Body of pancreas (tissue), 4 donors: ENCODE results near the gene GNB1. TPM values are rescaled to one million over a fixed set of nuclear protein-coding genes. Genes with fewer than 3 reads are reported as not detected.

Experiments used
- ATAC-seq: fragments of 150-250 bp; one replicate; pipeline ENCODE4 v1.9.1; 2016
- DNase-seq, 4 donors: peaks; one replicate each; pipeline ENCODE4 v3.0.0-alpha.2; 2019
- H3K27ac ChIP-seq, 4 donors: fragments of 200-600 bp; sonication (generic); 1 replicate in 3 of 4; 2 replicates in 1 of 4; pipeline versions ENCODE4 v1.5.1 to v1.6.1; 2016 to 2019; ENCODE audit warnings: mild to moderate bottlenecking in 1 of 4, mixed read lengths in 1 of 4, moderate library complexity in 1 of 4
- H3K27me3 ChIP-seq, 2 donors: fragments of 200-600 bp; sonication (generic); one replicate each; pipeline ENCODE4 v1.6.0; 2016; ENCODE audit warnings: mild to moderate bottlenecking in 1 of 2
- H3K36me3 ChIP-seq, 2 donors: fragments of 200-600 bp; sonication (generic); replicated peaks in 1 of 2; 2 replicates each; pipeline ENCODE4 v1.5.1; 2016; ENCODE audit warnings: low read depth in 2 of 2; ENCODE audit not compliant: insufficient read depth in 1 of 2
- H3K4me1 ChIP-seq: fragments of 200-600 bp; sonication (generic); one replicate; pipeline ENCODE4 v1.6.0; 2016
- H3K4me3 ChIP-seq, 2 donors: fragments of 200-600 bp; sonication (generic); 1 replicate in 1 of 2; 2 replicates in 1 of 2; pipeline ENCODE4 v1.5.1; 2016 to 2019
- H3K9me3 ChIP-seq, 3 donors: fragments of 200-600 bp; sonication (generic); 1 replicate in 2 of 3; 2 replicates in 1 of 3; pipeline ENCODE4 v1.5.1; 2016
- CTCF ChIP-seq, 7 experiments: fragments of 450-650 bp in 4 of 7; fragments of 200-600 bp in 3 of 7; sonication (generic) in 3 of 7; IDR thresholded peaks; one replicate each; pipeline ENCODE4 v1.5.1; 2016 to 2019; ENCODE audit warnings: antibody characterized with exemption in 7 of 7
- POLR2A ChIP-seq, 3 donors: fragments of 450-650 bp; IDR thresholded peaks; one replicate each; pipeline ENCODE4 v1.6.1; 2016; ENCODE audit warnings: antibody characterized with exemption in 3 of 3, mild to moderate bottlenecking in 2 of 3
- WGBS, 2 donors: methylation state at CpG; one replicate each; pipeline ENCODE4 v1.1.5; 2017; 5-methylcytosine and 5-hydroxymethylcytosine counted together
- intact Hi-C: fragments of 100-400 bp; cut with DNase I; formaldehyde crosslinking; loops from one replicate; pipeline ENCODE4 v1.15.1; 2023
- total RNA-seq, 2 donors: library from RNA; depleted of rRNA; stranded (reverse); fragments of >200 nt; gene quantifications; one replicate each; pipeline ENCODE4 v1.1.0, GENCODE V29; 2016

GNB1 gene
- total RNA-seq, 2 donors from 2014 or later: 71.3 to 79.1 TPM

DNA sequence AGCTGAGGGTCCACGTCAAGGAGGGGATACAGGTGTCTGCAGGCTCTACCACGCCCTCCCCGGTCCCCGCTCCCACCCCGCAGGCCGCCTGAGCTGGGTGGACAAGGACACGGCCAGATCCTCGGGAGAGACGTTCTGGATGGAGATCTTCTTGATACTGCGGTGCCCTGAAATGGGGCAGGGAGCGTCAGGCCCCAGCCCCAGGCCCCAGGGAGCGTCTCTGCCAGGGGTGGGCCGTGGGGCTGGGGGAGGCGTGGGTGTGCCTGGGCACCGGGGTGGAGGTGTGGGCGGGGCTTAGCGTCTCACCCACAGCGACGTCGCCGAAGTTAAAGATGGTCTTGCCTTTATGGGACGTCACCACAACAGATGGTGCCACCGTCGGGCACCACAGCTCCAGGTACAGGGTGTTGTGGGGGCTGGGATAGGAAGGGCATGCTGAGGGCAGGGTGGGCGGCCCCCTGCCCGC is 35.5 kb upstream of the GNB1 start:
- no peaks in the 10 kb centered on the region for H3K36me3 ChIP-seq
- TF ChIP-seq CTCF (IDR thresholded peaks at IDR 0.05) (no peak), POLR2A (IDR thresholded peaks at IDR 0.05) (no peak)
- WGBS, 2 donors: 80 to 84% methylated on average over 17 to 26 of the region's 26 CpGs
- ATAC-seq (no peak), DNase-seq (peak in 1 of 4 donors; percentile 10)
- intact Hi-C loops: no loop called here
- no peaks in the 10 kb centered on the region for H3K9me3 ChIP-seq
- no peaks in the 10 kb centered on the region for H3K27me3 ChIP-seq
- no peak overlapping the region for H3K27ac ChIP-seq
- no peak overlapping the region for H3K4me3 ChIP-seq
- peaks cover 15% of the 10 kb centered on the region for H3K4me1 ChIP-seq

GRCh38 chr1:1925437-1926345 is 34.8 kb upstream of the GNB1 start:
- 77 to 80% methylated on average over 11 to 24 of the region's 27 CpGs for WGBS, 2 donors
- Histone ChIP-seq H3K27ac (no peak overlapping the region), H3K4me3 (no peak overlapping the region), H3K4me1 (peaks cover 15% of the 10 kb centered on the region), H3K27me3 (no peaks in the 10 kb centered on the region), H3K36me3 (no peaks in the 10 kb centered on the region), H3K9me3 (no peaks in the 10 kb centered on the region)
- TF ChIP-seq CTCF (IDR thresholded peaks at IDR 0.05) (no peak), POLR2A (IDR thresholded peaks at IDR 0.05) (no peak)
- no peak for ATAC-seq
- intact Hi-C loops: no loop called here
- peak in 1 of 4 donors; percentile 8 for DNase-seq

GRCh38 chr1:1924849-1925248 is 34.0 kb upstream of the GNB1 start:
- no peak overlapping the region for H3K4me3 ChIP-seq
- WGBS, 2 donors: 93 to 95% methylated on average over 11 to 21 of the region's 21 CpGs
- DNase-seq (no peak), ATAC-seq (no peak)
- H3K36me3 ChIP-seq: no peaks in the 10 kb centered on the region
- H3K9me3 ChIP-seq: no peaks in the 10 kb centered on the region
- H3K27me3 ChIP-seq: no peaks in the 10 kb centered on the region
- TF ChIP-seq CTCF (IDR thresholded peaks at IDR 0.05) (no peak), POLR2A (IDR thresholded peaks at IDR 0.05) (no peak)
- peaks cover 17% of the 10 kb centered on the region for H3K4me1 ChIP-seq
- H3K27ac ChIP-seq: no peak overlapping the region
- intact Hi-C loops: no loop called here

DNA sequence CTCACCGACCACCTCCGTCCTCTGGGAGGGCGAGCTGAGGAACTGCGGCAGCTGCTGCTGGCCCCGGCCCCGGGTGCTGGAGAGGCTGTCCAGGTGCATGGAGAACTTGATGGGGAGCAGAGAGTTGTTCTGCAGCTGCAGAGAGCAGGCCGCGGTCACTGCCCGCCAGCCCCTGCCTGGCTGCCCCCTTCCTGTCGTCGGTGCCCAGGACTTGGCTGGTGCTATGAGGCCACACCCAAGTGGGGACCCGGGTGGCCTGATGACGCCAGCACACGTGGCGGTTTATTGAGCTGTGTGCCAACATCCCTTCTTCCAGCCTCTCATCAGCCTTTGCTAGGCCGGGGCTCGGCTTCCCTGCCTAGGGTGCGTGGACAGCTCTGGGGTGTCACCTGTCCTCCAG is 33.5 kb upstream of the GNB1 start:
- Histone ChIP-seq H3K36me3 (no peaks in the 10 kb centered on the region), H3K27me3 (no peaks in the 10 kb centered on the region), H3K4me1 (peaks cover 20% of the 10 kb centered on the region), H3K4me3 (no peak overlapping the region), H3K9me3 (no peaks in the 10 kb centered on the region), H3K27ac (no peak overlapping the region)
- 43% methylated on average over 15 of the region's 18 CpGs; no CpG with 5 or more reads in 1 of the 2 donors for WGBS, 2 donors
- ATAC-seq (no peak), DNase-seq (peak in 1 of 4 donors; percentile 13)
- intact Hi-C loops: no loop called here
- TF ChIP-seq POLR2A (IDR thresholded peaks at IDR 0.05) (no peak), CTCF (IDR thresholded peaks at IDR 0.05) (no peak)
